Measurements from ENCODE around the gene ITSN2. TPM values are rescaled to one million over a fixed set of nuclear protein-coding genes. Genes with fewer than 3 reads are reported as not detected.

ITSN2 gene
- total RNA-seq, 1 experiment from 2014 or later = 21.9 TPM

DNA sequence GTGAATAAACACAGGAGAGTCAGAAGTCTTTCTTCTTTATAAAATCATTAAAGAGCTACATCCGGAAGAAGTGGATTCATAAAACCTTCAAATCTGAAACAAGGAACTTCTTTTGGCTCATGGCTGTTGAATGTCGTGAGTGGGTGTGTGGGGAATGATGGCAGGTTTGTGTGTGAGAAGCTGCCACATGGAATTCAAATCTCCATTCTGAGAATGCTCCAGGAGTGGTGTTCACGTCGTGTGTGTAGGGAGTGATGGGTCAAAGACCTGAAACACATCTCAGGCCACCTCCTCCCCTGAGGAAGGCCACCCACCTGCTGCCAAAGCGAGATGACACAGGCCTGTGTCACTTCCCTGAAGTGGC, 156.6 kb downstream of the ITSN2 start:
- Histone ChIP-seq H3K4me3 (ENCODE audit: low read length) (no peak overlapping the region), H3K36me3 (ENCODE audit: low read depth, low read length) (no peaks in the 10 kb centered on the region), H4K20me1 (ENCODE audit: low read length) (no peaks in the 10 kb centered on the region), H3K79me2 (ENCODE audit: low read length) (no peaks in the 10 kb centered on the region), H2AFZ (ENCODE audit: low read length) (no peak overlapping the region), H3K9me3 (ENCODE audit: low read length) (no peaks in the 10 kb centered on the region), H3K4me1 (ENCODE audit: insufficient read depth, low read length) (no peaks in the 10 kb centered on the region), H3F3A (ENCODE audit: low read length, unreplicated experiment) (no peaks in the 10 kb centered on the region), H3K27me3 (ENCODE audit: low read length) (no peaks in the 10 kb centered on the region), H3K27ac (ENCODE audit: low read length) (no peak overlapping the region), H3K9ac (ENCODE audit: low read length) (no peak overlapping the region), H3K9me2 (replicated peaks; ENCODE audit: low read length) (no peaks in the 10 kb centered on the region), H3K4me2 (ENCODE audit: low read length) (no peak overlapping the region)
- DNase-seq = no peak
- no TSS peak for BruUV-seq (replicated peaks)
- POLR2A ChIA-PET (ENCODE audit: unreplicated experiment) = no interaction called here
- CTCF ChIA-PET = no interaction called here
- no peak for TF ChIP-seq EZH2phosphoT487 (IDR thresholded peaks at IDR 0.05; ENCODE audit: borderline replicate concordance, low read length)
- no peak for TF ChIP-seq EZH2 (IDR thresholded peaks at IDR 0.05; ENCODE audit: low read length, unreplicated experiment)
- TF ChIP-seq, protein P1, sequence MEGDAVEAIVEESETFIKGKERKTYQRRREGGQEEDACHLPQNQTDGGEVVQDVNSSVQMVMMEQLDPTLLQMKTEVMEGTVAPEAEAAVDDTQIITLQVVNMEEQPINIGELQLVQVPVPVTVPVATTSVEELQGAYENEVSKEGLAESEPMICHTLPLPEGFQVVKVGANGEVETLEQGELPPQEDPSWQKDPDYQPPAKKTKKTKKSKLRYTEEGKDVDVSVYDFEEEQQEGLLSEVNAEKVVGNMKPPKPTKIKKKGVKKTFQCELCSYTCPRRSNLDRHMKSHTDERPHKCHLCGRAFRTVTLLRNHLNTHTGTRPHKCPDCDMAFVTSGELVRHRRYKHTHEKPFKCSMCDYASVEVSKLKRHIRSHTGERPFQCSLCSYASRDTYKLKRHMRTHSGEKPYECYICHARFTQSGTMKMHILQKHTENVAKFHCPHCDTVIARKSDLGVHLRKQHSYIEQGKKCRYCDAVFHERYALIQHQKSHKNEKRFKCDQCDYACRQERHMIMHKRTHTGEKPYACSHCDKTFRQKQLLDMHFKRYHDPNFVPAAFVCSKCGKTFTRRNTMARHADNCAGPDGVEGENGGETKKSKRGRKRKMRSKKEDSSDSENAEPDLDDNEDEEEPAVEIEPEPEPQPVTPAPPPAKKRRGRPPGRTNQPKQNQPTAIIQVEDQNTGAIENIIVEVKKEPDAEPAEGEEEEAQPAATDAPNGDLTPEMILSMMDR (conservative IDR thresholded peaks at IDR 0.05; ENCODE audit: low read depth, low read length) = no peak
- ATAC-seq = no peak
- intact Hi-C loops (cut with micrococcal nuclease) = no loop called here

DNA sequence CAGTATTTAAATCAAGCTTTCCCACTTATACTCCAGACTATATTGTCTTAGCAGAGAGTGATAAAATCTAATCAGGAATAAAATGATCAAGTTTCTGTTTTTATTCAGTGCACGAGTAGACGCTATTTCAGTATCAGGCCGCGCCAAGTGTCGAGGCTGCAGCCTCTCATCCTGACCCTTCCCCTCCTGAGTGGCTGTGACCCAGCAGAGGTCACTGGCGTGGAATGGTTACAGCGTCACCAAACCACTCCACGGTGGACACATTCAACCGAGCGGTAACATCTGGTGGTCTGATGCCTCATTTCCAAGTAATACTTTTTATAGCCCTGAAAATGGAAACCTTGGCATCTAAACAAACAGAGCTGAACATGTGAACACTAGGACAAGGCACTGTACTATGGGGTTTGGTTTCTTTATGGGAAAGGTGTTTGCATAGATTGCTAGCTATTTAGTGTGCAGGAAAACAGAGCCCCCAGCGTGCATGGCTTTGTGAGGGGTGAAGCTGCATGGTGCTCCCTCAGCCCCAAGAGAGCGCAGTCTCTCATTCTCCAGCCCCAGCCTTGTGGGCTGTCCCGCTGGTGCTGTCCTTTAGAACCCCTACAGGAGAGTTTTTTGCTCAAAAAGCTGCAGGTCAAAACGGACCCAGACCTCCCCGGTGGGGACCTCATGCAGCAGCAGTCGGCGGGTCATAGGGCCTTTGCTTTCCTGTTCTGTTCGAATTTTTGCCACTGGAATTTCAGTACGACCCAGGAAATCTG, 157.1 kb downstream of the ITSN2 start:
- Histone ChIP-seq H4K20me1 (ENCODE audit: low read length) (no peaks in the 10 kb centered on the region), H3K27ac (ENCODE audit: low read length) (no peak overlapping the region), H3K9me2 (replicated peaks; ENCODE audit: low read length) (no peaks in the 10 kb centered on the region), H3K27me3 (ENCODE audit: low read length) (no peaks in the 10 kb centered on the region), H2AFZ (ENCODE audit: low read length) (no peak overlapping the region), H3K4me2 (ENCODE audit: low read length) (no peak overlapping the region), H3K9ac (ENCODE audit: low read length) (no peak overlapping the region), H3K9me3 (ENCODE audit: low read length) (no peaks in the 10 kb centered on the region), H3F3A (ENCODE audit: low read length, unreplicated experiment) (no peaks in the 10 kb centered on the region), H3K4me3 (ENCODE audit: low read length) (no peak overlapping the region), H3K4me1 (ENCODE audit: insufficient read depth, low read length) (no peaks in the 10 kb centered on the region), H3K79me2 (ENCODE audit: low read length) (no peaks in the 10 kb centered on the region), H3K36me3 (ENCODE audit: low read depth, low read length) (no peaks in the 10 kb centered on the region)
- intact Hi-C loops (cut with micrococcal nuclease) = no loop called here
- TF ChIP-seq, protein P1 (conservative IDR thresholded peaks at IDR 0.05; ENCODE audit: low read depth, low read length) = no peak
- TF ChIP-seq EZH2 (IDR thresholded peaks at IDR 0.05; ENCODE audit: low read length, unreplicated experiment) (no peak), EZH2phosphoT487 (IDR thresholded peaks at IDR 0.05; ENCODE audit: borderline replicate concordance, low read length) (no peak)
- ATAC-seq (no peak), DNase-seq (no peak)
- POLR2A ChIA-PET (ENCODE audit: unreplicated experiment) = no interaction called here
- CTCF ChIA-PET = no interaction called here
- no TSS peak for BruUV-seq (replicated peaks)

DNA sequence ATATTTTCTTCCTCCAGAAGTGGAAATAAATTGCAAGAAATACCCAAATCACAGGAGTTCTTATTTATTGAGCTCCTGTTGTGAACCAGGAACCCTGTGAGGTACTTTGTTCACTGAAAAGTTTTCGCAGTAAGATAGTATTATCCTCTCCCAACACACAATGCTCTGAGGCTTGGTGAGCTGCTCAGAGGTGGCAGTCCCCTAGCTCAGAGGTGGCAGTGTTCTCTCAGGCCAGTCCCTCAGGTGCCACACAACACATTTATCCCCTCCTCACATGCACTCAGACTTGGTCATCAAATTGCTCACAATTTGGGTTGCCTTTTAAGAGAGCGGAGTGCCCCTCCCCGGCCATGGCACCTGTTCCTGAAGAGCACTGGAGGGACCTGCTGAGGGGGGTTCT, 159.5 kb downstream of the ITSN2 start:
- CTCF ChIA-PET = no interaction called here
- no peaks in the 10 kb centered on the region for H3F3A ChIP-seq (ENCODE audit: low read length, unreplicated experiment)
- no peaks in the 10 kb centered on the region for H3K36me3 ChIP-seq (ENCODE audit: low read depth, low read length)
- TF ChIP-seq, protein P1 (conservative IDR thresholded peaks at IDR 0.05; ENCODE audit: low read depth, low read length) = no peak
- TF ChIP-seq EZH2 (IDR thresholded peaks at IDR 0.05; ENCODE audit: low read length, unreplicated experiment) (no peak), EZH2phosphoT487 (IDR thresholded peaks at IDR 0.05; ENCODE audit: borderline replicate concordance, low read length) (no peak)
- no peaks in the 10 kb centered on the region for H3K27me3 ChIP-seq (ENCODE audit: low read length)
- H3K4me3 ChIP-seq (ENCODE audit: low read length) = no peak overlapping the region
- no peaks in the 10 kb centered on the region for H4K20me1 ChIP-seq (ENCODE audit: low read length)
- H3K4me1 ChIP-seq (ENCODE audit: insufficient read depth, low read length) = no peaks in the 10 kb centered on the region
- DNase-seq = no peak
- intact Hi-C loops (cut with micrococcal nuclease) = no loop called here
- ATAC-seq = no peak
- no peak overlapping the region for H3K4me2 ChIP-seq (ENCODE audit: low read length)
- no peaks in the 10 kb centered on the region for H3K9me2 ChIP-seq (replicated peaks; ENCODE audit: low read length)
- H3K9me3 ChIP-seq (ENCODE audit: low read length) = no peaks in the 10 kb centered on the region
- POLR2A ChIA-PET (ENCODE audit: unreplicated experiment) = no interaction called here
- H2AFZ ChIP-seq (ENCODE audit: low read length) = no peak overlapping the region
- H3K27ac ChIP-seq (ENCODE audit: low read length) = no peak overlapping the region
- BruUV-seq (replicated peaks) = no TSS peak
- H3K9ac ChIP-seq (ENCODE audit: low read length) = no peak overlapping the region
- H3K79me2 ChIP-seq (ENCODE audit: low read length) = no peaks in the 10 kb centered on the region
